Smooth muscle cell (in vitro differentiated cells): ENCODE data around the gene ERAP2. TPM values are rescaled to one million over a fixed set of nuclear protein-coding genes. Genes with fewer than 3 reads are reported as not detected.

Experiments used
- DNase-seq: peaks from one replicate; lab custom pipeline; 2025; ENCODE audit not compliant: unreplicated experiment; lab: John Stamatoyannopoulos, UW
- H2AFZ ChIP-seq: fragments of 200-600 bp; sonication (generic); 2 replicates; pipeline ENCODE4 v1.6.0; 2016; ENCODE audit warnings: antibody characterized with exemption, low read depth, mild to moderate bottlenecking
- H3F3A ChIP-seq: fragments of 200-600 bp; sonication (generic); 2 replicates; pipeline ENCODE4 v1.6.0; 2017; ENCODE audit warnings: antibody characterized with exemption, low read depth
- H3K27ac ChIP-seq: fragments of 200-600 bp; sonication (generic); 2 replicates; pipeline ENCODE4 v1.5.1; 2016; ENCODE audit warnings: low read depth, mild to moderate bottlenecking
- H3K27me3 ChIP-seq: fragments of 200-600 bp; sonication (generic); 2 replicates; pipeline ENCODE4 v1.6.1; 2016; ENCODE audit warnings: low read depth, mild to moderate bottlenecking
- H3K36me3 ChIP-seq: fragments of 200-600 bp; sonication (generic); 2 replicates; pipeline ENCODE4 v1.5.1; 2016; ENCODE audit warnings: low read depth
- H3K4me1 ChIP-seq: fragments of 200-600 bp; sonication (generic); 2 replicates; pipeline ENCODE4 v1.5.1; 2016; ENCODE audit warnings: low read depth
- H3K4me2 ChIP-seq: fragments of 200-600 bp; sonication (generic); 2 replicates; pipeline ENCODE4 v1.6.0; 2016; ENCODE audit warnings: mild to moderate bottlenecking
- H3K4me3 ChIP-seq: fragments of 200-600 bp; sonication (generic); 2 replicates; pipeline ENCODE4 v1.5.1; 2016; ENCODE audit warnings: mild to moderate bottlenecking
- H3K79me2 ChIP-seq: fragments of 200-600 bp; sonication (generic); 2 replicates; pipeline ENCODE4 v1.6.0; 2016; ENCODE audit warnings: low read depth, mild to moderate bottlenecking
- H3K9ac ChIP-seq: fragments of 200-600 bp; sonication (generic); 2 replicates; pipeline ENCODE4 v1.6.0; 2016; ENCODE audit warnings: low read depth
- H3K9me3 ChIP-seq: fragments of 200-600 bp; sonication (generic); replicated peaks from 2 replicates; pipeline ENCODE4 v1.5.1; 2016; ENCODE audit warnings: low read depth
- H4K20me1 ChIP-seq: fragments of 200-600 bp; sonication (generic); 2 replicates; pipeline ENCODE4 v1.6.0; 2016; ENCODE audit warnings: low read depth
- CTCF ChIP-seq: fragments of 200-600 bp; sonication (generic); IDR thresholded peaks from 2 replicates; pipeline ENCODE4 v1.5.1; 2017; ENCODE audit warnings: borderline replicate concordance, mild to moderate bottlenecking, antibody characterized with exemption; ENCODE audit not compliant: insufficient read depth, poor library complexity, severe bottlenecking
- WGBS: methylation state at CpG from one replicate; pipeline ENCODE4 v1.1.7; 2016; ENCODE audit warnings: low lambda C conversion rate; 5-methylcytosine and 5-hydroxymethylcytosine counted together
- polyA plus RNA-seq: library from polyadenylated mRNA; unstranded; fragments of >200 nt; fragmentation: Nextera tagmentation; extraction: Ambion mirVana; gene quantifications from 2 replicates; pipeline ENCODE4 v1.2.1, GENCODE V29; 2016
- total RNA-seq: library from RNA; depleted of rRNA; stranded (reverse); fragments of >200 nt; gene quantifications from 2 replicates; pipeline ENCODE4 v1.2.3, GENCODE V29; 2014

Gene ERAP2
- total and polyA plus RNA-seq, 2 experiments from 2014 or later, result 0.72 TPM; not detected in 1

GRCh38 chr5:96931605-96932004 lies 55.3 kb downstream of the ERAP2 start:
- no peak overlapping the region for H2AFZ ChIP-seq
- no peaks in the 10 kb centered on the region for H3K79me2 ChIP-seq
- H3K4me1 ChIP-seq, result peaks cover 9% of the 10 kb centered on the region
- H3K4me3 ChIP-seq, result no peak overlapping the region
- no peak overlapping the region for H3K4me2 ChIP-seq
- no peak for DNase-seq
- H4K20me1 ChIP-seq, result no peaks in the 10 kb centered on the region
- no peaks in the 10 kb centered on the region for H3K27me3 ChIP-seq
- H3K27ac ChIP-seq, result no peak overlapping the region
- no peaks in the 10 kb centered on the region for H3K36me3 ChIP-seq
- TF ChIP-seq CTCF, result no peak
- peaks cover 7% of the 10 kb centered on the region for H3F3A ChIP-seq
- H3K9ac ChIP-seq, result no peak overlapping the region
- 77% methylated on average over 1 of the region's 1 CpG for WGBS
- H3K9me3 ChIP-seq, result no peaks in the 10 kb centered on the region

GRCh38 chr5:96932026-96932425 lies 55.7 kb downstream of the ERAP2 start:
- Histone ChIP-seq H2AFZ (no peak overlapping the region), H3K36me3 (no peaks in the 10 kb centered on the region), H3K4me3 (no peak overlapping the region), H3K27ac (no peak overlapping the region), H3K9ac (no peak overlapping the region), H3K79me2 (peaks cover 3% of the 10 kb centered on the region), H3K27me3 (no peaks in the 10 kb centered on the region), H3K9me3 (no peaks in the 10 kb centered on the region), H3F3A (peaks cover 7% of the 10 kb centered on the region), H4K20me1 (peaks cover 2% of the 10 kb centered on the region), H3K4me2 (no peak overlapping the region), H3K4me1 (peaks cover 10% of the 10 kb centered on the region)
- no peak for DNase-seq
- 93% methylated on average over 5 of the region's 5 CpGs for WGBS
- TF ChIP-seq CTCF, result no peak

GRCh38 chr5:96933764-96934707 lies 57.7 kb downstream of the ERAP2 start:
- Histone ChIP-seq H2AFZ (peak overlapping the region; percentile 77), H3K4me2 (peak overlapping the region; percentile 86), H3K27ac (peak overlapping the region; percentile 64), H3K79me2 (peaks cover 23% of the 10 kb centered on the region), H3K4me3 (peak overlapping the region; percentile 79), H3K27me3 (no peaks in the 10 kb centered on the region), H3F3A (peaks cover 7% of the 10 kb centered on the region), H3K36me3 (no peaks in the 10 kb centered on the region), H3K4me1 (peaks cover 20% of the 10 kb centered on the region), H3K9me3 (no peaks in the 10 kb centered on the region), H4K20me1 (peaks cover 12% of the 10 kb centered on the region), H3K9ac (peak overlapping the region; percentile 58)
- 26% methylated on average over 13 of the region's 13 CpGs for WGBS
- TF ChIP-seq CTCF, result no peak
- DNase-seq, result no peak
